ENCODE results near the gene WNT2B. TPM values are rescaled to one million over a fixed set of nuclear protein-coding genes. Genes with fewer than 3 reads are reported as not detected.

Gene WNT2B
- total and polyA plus RNA-seq, 2 donors (not counting 3 experiments of a cell fraction or from before 2014, with no cell fraction given), result 1.5 to 3.6 TPM

- dilution Hi-C loops (cut with MboI; ENCODE audit: extremely low pct_ligation_motif_present, low sequenced_read_pairs) (no loop called here), intact Hi-C loops (cut with micrococcal nuclease) (no loop called here)
- FAIRE-seq, result no peak
- no peak overlapping the region for H3K4me3 ChIP-seq (replicated peaks in 1 of 3; ENCODE audit: insufficient read depth in 1 of 3, low read depth in 1 of 3, low read length in 3 of 3)
- H3K9me3 ChIP-seq (replicated peaks; ENCODE audit: control insufficient read depth, insufficient read depth, low read length), result peaks cover 2% of the 10 kb centered on the region
- POLR2A ChIA-PET, result no interaction called here
- H3K4me1 ChIP-seq (ENCODE audit: control insufficient read depth, extremely low read depth, insufficient read depth, low read length), result no peaks in the 10 kb centered on the region
- H3K9ac ChIP-seq (replicated peaks; ENCODE audit: extremely low read depth, insufficient read depth, low read length), result no peak overlapping the region
- CTCF ChIA-PET, result interaction anchor here (0.9 to 1.0 kb wide), 2 partner anchors 11 to 86 kb away, joined by 3 read pairs; no protein-coding TSS in a partner anchor
- no TSS peak for BruUV-seq (replicated peaks)
- no peaks in the 10 kb centered on the region for H3K36me3 ChIP-seq (ENCODE audit: control insufficient read depth in 2 of 2, extremely low read depth in 1 of 2, insufficient read depth in 2 of 2, low read length in 2 of 2)
- no peaks in the 10 kb centered on the region for H4K20me1 ChIP-seq (replicated peaks; ENCODE audit: control insufficient read depth, extremely low read depth, insufficient read depth, low read length)
- H3K9me1 ChIP-seq (replicated peaks; ENCODE audit: control insufficient read depth, extremely low read depth, insufficient read depth, low read length), result no peaks in the 10 kb centered on the region
- TF ChIP-seq MAX (IDR thresholded peaks at IDR 0.05; ENCODE audit: insufficient read depth, insufficient read length) (no peak), POLR2A (IDR thresholded peaks at IDR 0.05; ENCODE audit: low read depth, low read length) (no peak), MYC (IDR thresholded peaks at IDR 0.05; ENCODE audit: low read depth, low read length) (no peak), EZH2 (IDR thresholded peaks at IDR 0.05; ENCODE audit: borderline replicate concordance, low read depth, low read length, severe bottlenecking) (no peak), POLR2AphosphoS5 (IDR thresholded peaks at IDR 0.05; ENCODE audit: insufficient read depth, low read depth, low read length) (no peak), CTCF (IDR thresholded peaks at IDR 0.05; ENCODE audit: extremely low read depth in 1 of 2, insufficient read depth in 1 of 2, low read depth in 1 of 2, low read length in 2 of 2) (no peak), GATA2 (IDR thresholded peaks at IDR 0.05; ENCODE audit: insufficient read depth, insufficient read length, low read depth, low read length) (no peak), FOS (IDR thresholded peaks at IDR 0.05; ENCODE audit: borderline replicate concordance, insufficient read depth, low read length) (no peak), JUN (IDR thresholded peaks at IDR 0.05; ENCODE audit: borderline replicate concordance, insufficient read depth, insufficient read length, low read depth) (no peak)
- no peaks in the 10 kb centered on the region for H3K27me3 ChIP-seq (ENCODE audit: control insufficient read depth in 2 of 2, insufficient read depth in 2 of 2, low read length in 2 of 2)
- no peak overlapping the region for H3K27ac ChIP-seq (ENCODE audit: insufficient read depth, low read depth, low read length)
- no peaks in the 10 kb centered on the region for H3K79me2 ChIP-seq (ENCODE audit: control insufficient read depth, insufficient read depth, low read length)
- no peak overlapping the region for H2AFZ ChIP-seq (ENCODE audit: low read depth, low read length)
- no peak for DNase-seq (ENCODE audit: low read depth, low spot score)
- H3K4me2 ChIP-seq (ENCODE audit: insufficient read depth, low read length), result no peak overlapping the region
Measured at GRCh38 chr1:112477550-112477949, 31.2 kb upstream of the WNT2B start.
